CD14-positive monocyte (primary cell): ENCODE data around the gene PADI1. TPM values are rescaled to one million over a fixed set of nuclear protein-coding genes. Genes with fewer than 3 reads are reported as not detected.
A peak's percentile ranks its signal among the peaks of the same experiment; 100 is the strongest.

ENCODE experiments used
- DNase-seq, 3 donors: peaks; one replicate each; pipeline ENCODE4 v3.0.0-alpha.2; 2011 to 2022
- H2AFZ ChIP-seq: 2 replicates; pipeline ENCODE4 v1.6.0; 2012; ENCODE audit warnings: mild to moderate bottlenecking, low read depth, low read length, inconsistent platforms; ENCODE audit not compliant: insufficient read depth, poor library complexity, severe bottlenecking
- H3K27ac ChIP-seq, 2 donors: 1 replicate in 1 of 2; 2 replicates in 1 of 2; pipeline ENCODE4 v1.5.1; 2012 to 2013; ENCODE audit warnings: low read length in 2 of 2, control low read depth in 1 of 2, inconsistent platforms in 1 of 2, low read depth in 1 of 2, mild to moderate bottlenecking in 1 of 2
- H3K27me3 ChIP-seq, 2 donors: one replicate each; pipeline versions ENCODE4 v1.6.0 to v1.6.1; 2011 to 2013; ENCODE audit warnings: low read length in 2 of 2; ENCODE audit not compliant: control insufficient read depth in 2 of 2, insufficient read depth in 2 of 2
- H3K36me3 ChIP-seq, 2 donors: replicated peaks in 1 of 2; 1 replicate in 1 of 2; 2 replicates in 1 of 2; pipeline versions ENCODE4 v1.5.1 to v1.6.1; 2012 to 2013; ENCODE audit warnings: low read length in 2 of 2, control low read depth in 1 of 2, inconsistent platforms in 1 of 2, mild to moderate bottlenecking in 1 of 2; ENCODE audit not compliant: insufficient read depth in 2 of 2, control insufficient read depth in 1 of 2
- H3K4me1 ChIP-seq, 2 donors: 1 replicate in 1 of 2; 2 replicates in 1 of 2; pipeline versions ENCODE4 v1.5.1 to v1.6.1; 2012 to 2013; ENCODE audit warnings: low read length in 2 of 2, control low read depth in 1 of 2, inconsistent platforms in 1 of 2, mild to moderate bottlenecking in 1 of 2, moderate library complexity in 1 of 2; ENCODE audit not compliant: insufficient read depth in 2 of 2, control insufficient read depth in 1 of 2
- H3K4me2 ChIP-seq: replicated peaks from 2 replicates; pipeline ENCODE3; 2012; ENCODE audit warnings: low read length, moderate library complexity, mild to moderate bottlenecking; ENCODE audit not compliant: poor library complexity, severe bottlenecking; ENCODE audit errors: extremely low read depth
- H3K4me3 ChIP-seq, 3 experiments: fragments of 200-600 bp in 1 of 3; sonication (generic) in 1 of 3; replicated peaks in 1 of 3; 1 replicate in 2 of 3; 2 replicates in 1 of 3; pipeline ENCODE4 v1.5.1; 2011 to 2013; ENCODE audit warnings: low read length in 3 of 3, mild to moderate bottlenecking in 3 of 3, control low read depth in 2 of 3, low read depth in 2 of 3, inconsistent platforms in 1 of 3, moderate library complexity in 1 of 3
- H3K79me2 ChIP-seq: 2 replicates; pipeline ENCODE4 v1.6.0; 2012; ENCODE audit warnings: mild to moderate bottlenecking, control low read depth, inconsistent platforms, low read length, moderate library complexity; ENCODE audit not compliant: insufficient read depth
- H3K9ac ChIP-seq: 2 replicates; pipeline ENCODE4 v1.6.0; 2017; ENCODE audit warnings: low read length, mild to moderate bottlenecking; ENCODE audit not compliant: insufficient read depth, poor library complexity, severe bottlenecking
- H3K9me3 ChIP-seq, 2 donors: replicated peaks in 1 of 2; 1 replicate in 1 of 2; 2 replicates in 1 of 2; pipeline versions ENCODE4 v1.5.1 to v1.6.1; 2012 to 2013; ENCODE audit warnings: low read length in 2 of 2, control low read depth in 1 of 2; ENCODE audit not compliant: control insufficient read depth in 1 of 2, insufficient read depth in 1 of 2
- H4K20me1 ChIP-seq: 2 replicates; pipeline ENCODE4 v1.6.0; 2012; ENCODE audit warnings: mild to moderate bottlenecking, low read length, control low read depth, moderate library complexity; ENCODE audit not compliant: insufficient read depth
- H3K27ac Mint-ChIP-seq, 7 donors: one replicate each; pipeline ENCODE4 v1.8.0; 2020; ENCODE audit warnings: mild to moderate bottlenecking in 7 of 7, mixed read lengths in 7 of 7, moderate library complexity in 6 of 7, inconsistent platforms in 2 of 7
- H3K27me3 Mint-ChIP-seq, 3 donors: one replicate each; pipeline ENCODE4 v1.8.0; 2021 to 2022; ENCODE audit warnings: low read depth in 3 of 3, mild to moderate bottlenecking in 3 of 3, mixed read lengths in 3 of 3, moderate library complexity in 3 of 3, inconsistent platforms in 1 of 3
- H3K36me3 Mint-ChIP-seq, 2 donors: one replicate each; pipeline ENCODE4 v1.8.0; 2020; ENCODE audit warnings: mixed read lengths in 2 of 2, inconsistent platforms in 1 of 2, mild to moderate bottlenecking in 1 of 2
- H3K4me1 Mint-ChIP-seq: one replicate; pipeline ENCODE4 v1.8.0; 2020; ENCODE audit warnings: mild to moderate bottlenecking, mixed read lengths
- H3K4me3 Mint-ChIP-seq, 2 donors: one replicate each; pipeline ENCODE4 v1.8.0; 2020; ENCODE audit warnings: mild to moderate bottlenecking in 2 of 2, mixed read lengths in 2 of 2, moderate library complexity in 1 of 2
- H3K9me3 Mint-ChIP-seq, 7 donors: one replicate each; pipeline ENCODE4 v1.8.0; 2020 to 2022; ENCODE audit warnings: mixed read lengths in 7 of 7, mild to moderate bottlenecking in 6 of 7, moderate library complexity in 6 of 7, inconsistent platforms in 2 of 7
- CTCF ChIP-seq: fragments of 200-600 bp; IDR thresholded peaks from one replicate; pipeline ENCODE4 v1.8.0; 2022; ENCODE audit warnings: antibody characterized with exemption, mild to moderate bottlenecking
- WGBS: methylation state at CpG from one replicate; pipeline ENCODE4 v1.1.5; 2013; ENCODE audit warnings: missing lambda C conversion rate; ENCODE audit not compliant: insufficient coverage; 5-methylcytosine and 5-hydroxymethylcytosine counted together
- intact Hi-C, 2 donors: fragments of 100-400 bp; cut with micrococcal nuclease; formaldehyde crosslinking; loops; one replicate each; pipeline versions ENCODE4 v1.15.0 to v1.15.1; 2023
- polyA plus RNA-seq, 3 donors: library from polyadenylated mRNA; depleted of rRNA in 1 of 3; unstranded in 2 of 3; stranded (reverse) in 1 of 3; fragments of 300-500 nt in 2 of 3; fragments of >200 nt in 1 of 3; fragmentation: Illumina TruSeq in 2 of 3; gene quantifications; 1 replicate in 2 of 3; 2 replicates in 1 of 3; pipeline ENCODE4 v1.2.3, GENCODE V29; 2012 to 2021

PADI1 gene
- polyA plus RNA-seq, 3 donors, result not detected

- DNase-seq, result no peak
- Histone ChIP-seq H3K9me3 (no peaks in the 10 kb centered on the region), H3K79me2 (no peaks in the 10 kb centered on the region), H3K27ac (no peak overlapping the region), H3K4me1 (peaks cover 5 to 6% of the 10 kb centered on the region in 2 donors), H3K4me2 (no peak overlapping the region), H4K20me1 (no peaks in the 10 kb centered on the region), H3K4me3 (no peak overlapping the region), H3K27me3 (no peaks in the 10 kb centered on the region), H3K36me3 (no peaks in the 10 kb centered on the region), H2AFZ (no peak overlapping the region), H3K9ac (no peak overlapping the region)
- Mint-ChIP-seq H3K27me3 (no peaks in the 10 kb centered on the region), H3K4me1 (peaks cover 13% of the 10 kb centered on the region), H3K9me3 (peaks cover 0 to 3% (median 0%) of the 10 kb centered on the region in 7 donors), H3K4me3 (no peak overlapping the region), H3K36me3 (no peaks in the 10 kb centered on the region), H3K27ac (peak overlapping the region in 1 of 7 donors; percentile 25)
- 86% methylated on average over 6 of the region's 8 CpGs for WGBS
- intact Hi-C loops, result no loop called here
- TF ChIP-seq CTCF, result no peak
Observed at GRCh38 chr1:17230671-17231310, 25.9 kb downstream of the PADI1 start.

GRCh38 chr1:17232759-17233661 lies 28.1 kb downstream of the PADI1 start:
- WGBS, result 88% methylated on average over 11 of the region's 22 CpGs
- Histone ChIP-seq H3K9me3 (no peaks in the 10 kb centered on the region), H3K4me2 (no peak overlapping the region), H3K9ac (no peak overlapping the region), H3K27ac (no peak overlapping the region), H2AFZ (peak overlapping the region; percentile 4), H3K79me2 (no peaks in the 10 kb centered on the region), H3K36me3 (no peaks in the 10 kb centered on the region), H3K4me1 (peaks cover 12 to 14% of the 10 kb centered on the region in 2 donors), H3K27me3 (no peaks in the 10 kb centered on the region), H3K4me3 (no peak overlapping the region), H4K20me1 (no peaks in the 10 kb centered on the region)
- Mint-ChIP-seq H3K9me3 (peaks cover 0 to 3% (median 0%) of the 10 kb centered on the region in 7 donors), H3K4me1 (peaks cover 20% of the 10 kb centered on the region), H3K36me3 (no peaks in the 10 kb centered on the region), H3K4me3 (no peak overlapping the region), H3K27me3 (no peaks in the 10 kb centered on the region), H3K27ac (peak overlapping the region in 2 of 7 donors; percentile 59 to 84)
- TF ChIP-seq CTCF, result no peak
- intact Hi-C loops, result no loop called here
- no peak for DNase-seq
